ENCODE measurements around the gene STAU1.

Gene STAU1

GRCh38 chr20:49149281-49150045 is 38.7 kb downstream of the STAU1 start:
- TF ChIP-seq TCF12 (IDR thresholded peaks at IDR 0.05; ENCODE audit: low read depth) (no peak), RAD21 (IDR thresholded peaks at IDR 0.05; ENCODE audit: low read depth) (no peak), CEBPB (IDR thresholded peaks at IDR 0.05) (no peak), REST (IDR thresholded peaks at IDR 0.05; ENCODE audit: low read depth) (no peak), FOXM1 (IDR thresholded peaks at IDR 0.05; ENCODE audit: borderline replicate concordance, low read depth) (no peak), YY1 (IDR thresholded peaks at IDR 0.05; ENCODE audit: low read depth) (no peak), EP300 (IDR thresholded peaks at IDR 0.05; ENCODE audit: borderline replicate concordance) (no peak), EGR1 (IDR thresholded peaks at IDR 0.05) (no peak)
- TF ChIP-seq, protein P1, sequence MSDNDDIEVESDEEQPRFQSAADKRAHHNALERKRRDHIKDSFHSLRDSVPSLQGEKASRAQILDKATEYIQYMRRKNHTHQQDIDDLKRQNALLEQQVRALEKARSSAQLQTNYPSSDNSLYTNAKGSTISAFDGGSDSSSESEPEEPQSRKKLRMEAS (IDR thresholded peaks at IDR 0.05) = no peak

- no peak for TF ChIP-seq YY1 (IDR thresholded peaks at IDR 0.05; ENCODE audit: low read depth)
- no peak for TF ChIP-seq EGR1 (IDR thresholded peaks at IDR 0.05)
- no peak for TF ChIP-seq CEBPB (IDR thresholded peaks at IDR 0.05)
- no peak for TF ChIP-seq CREB1 (IDR thresholded peaks at IDR 0.05; ENCODE audit: low read depth)
- TF ChIP-seq NFIC (IDR thresholded peaks at IDR 0.05) = no peak
- TF ChIP-seq USF1 (IDR thresholded peaks at IDR 0.05) = no peak
- TF ChIP-seq ZBTB7A (IDR thresholded peaks at IDR 0.05; ENCODE audit: low read depth) = no peak
- no peak for TF ChIP-seq TAF1 (IDR thresholded peaks at IDR 0.05; ENCODE audit: low read depth)
- no peak for TF ChIP-seq FOXM1 (IDR thresholded peaks at IDR 0.05; ENCODE audit: borderline replicate concordance, low read depth)
- TF ChIP-seq, protein P1 (IDR thresholded peaks at IDR 0.05) = no peak
- no peak for TF ChIP-seq TEAD4 (IDR thresholded peaks at IDR 0.05)
- no peak for TF ChIP-seq REST (IDR thresholded peaks at IDR 0.05; ENCODE audit: low read depth)
- no peak for TF ChIP-seq EP300 (IDR thresholded peaks at IDR 0.05; ENCODE audit: borderline replicate concordance)
- TF ChIP-seq TCF12 (IDR thresholded peaks at IDR 0.05; ENCODE audit: low read depth) = no peak
- TF ChIP-seq RAD21 (IDR thresholded peaks at IDR 0.05; ENCODE audit: low read depth) = no peak
These were observed 39.5 kb downstream of the STAU1 start for GRCh38 chr20:49148601-49149000.

DNA sequence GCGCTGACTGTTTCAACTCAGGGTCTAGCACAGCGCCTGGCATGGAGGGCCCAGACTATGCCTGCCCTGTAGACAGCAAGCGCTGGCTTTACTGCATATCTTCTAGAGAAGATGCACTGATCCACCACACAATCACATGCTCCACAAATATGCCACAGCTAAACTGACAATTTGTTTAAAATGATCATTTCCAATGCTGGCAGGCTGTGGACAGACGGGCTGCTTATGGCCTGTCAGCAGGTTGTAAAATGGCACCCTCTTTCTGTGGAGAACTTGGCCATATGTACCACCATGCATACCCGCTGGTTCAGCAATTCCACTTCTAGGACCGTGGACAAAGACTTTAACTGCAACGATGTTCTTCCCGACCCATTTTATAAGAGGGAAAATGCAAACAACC is 40.8 kb downstream of the STAU1 start:
- TF ChIP-seq NFIC (IDR thresholded peaks at IDR 0.05) (no peak), RAD21 (IDR thresholded peaks at IDR 0.05; ENCODE audit: low read depth) (no peak), TEAD4 (IDR thresholded peaks at IDR 0.05) (no peak), CREB1 (IDR thresholded peaks at IDR 0.05; ENCODE audit: low read depth) (no peak), USF1 (IDR thresholded peaks at IDR 0.05) (no peak), FOXM1 (IDR thresholded peaks at IDR 0.05; ENCODE audit: borderline replicate concordance, low read depth) (no peak), CEBPB (IDR thresholded peaks at IDR 0.05) (no peak), REST (IDR thresholded peaks at IDR 0.05; ENCODE audit: low read depth) (no peak), TCF12 (IDR thresholded peaks at IDR 0.05; ENCODE audit: low read depth) (no peak), YY1 (IDR thresholded peaks at IDR 0.05; ENCODE audit: low read depth) (no peak), ZBTB7A (IDR thresholded peaks at IDR 0.05; ENCODE audit: low read depth) (no peak), TAF1 (IDR thresholded peaks at IDR 0.05; ENCODE audit: low read depth) (no peak)
- TF ChIP-seq, protein P1 (IDR thresholded peaks at IDR 0.05) = no peak
